ENCODE results near the gene OR52B6. TPM values are rescaled to one million over a fixed set of nuclear protein-coding genes. Genes with fewer than 3 reads are reported as not detected.

OR52B6 gene
- total and polyA plus RNA-seq, 4 donors = not detected

- WGBS = 78% methylated on average over 2 of the region's 2 CpGs
- TF ChIP-seq GABPA (IDR thresholded peaks at IDR 0.05 in 1 of 2, conservative IDR thresholded peaks at IDR 0.05 in 1 of 2) (no peak), RXRA (IDR thresholded peaks at IDR 0.05) (no peak), FOXA1 (IDR thresholded peaks at IDR 0.05) (no peak), NR2F2 (IDR thresholded peaks at IDR 0.05) (no peak), MAX (IDR thresholded peaks at IDR 0.05) (no peak), ZBTB33 (IDR thresholded peaks at IDR 0.05) (no peak), ATF3 (IDR thresholded peaks at IDR 0.05) (no peak), FOXA2 (IDR thresholded peaks at IDR 0.05) (no peak), HNF4A (conservative IDR thresholded peaks at IDR 0.05) (no peak), RAD21 (IDR thresholded peaks at IDR 0.05) (no peak), TAF1 (conservative IDR thresholded peaks at IDR 0.05) (no peak), REST (IDR thresholded peaks at IDR 0.05) (no peak), SP1 (IDR thresholded peaks at IDR 0.05) (no peak), YY1 (IDR thresholded peaks at IDR 0.05) (no peak), CTCF (IDR thresholded peaks at IDR 0.05; ENCODE audit: low read depth, low read length, missing input control) (no peak), HNF4G (IDR thresholded peaks at IDR 0.05) (no peak)
Measured at GRCh38 chr11:5531053-5531831, 49.4 kb upstream of the OR52B6 start.

More at GRCh38 chr11:5531053-5531831, 49.4 kb upstream of the OR52B6 start:
- Histone ChIP-seq H3K4me1 (ENCODE audit: control insufficient read depth in 4 of 4, insufficient read depth in 4 of 4, low read length in 3 of 4) (no peaks in the 10 kb centered on the region), H3K36me3 (ENCODE audit: control insufficient read depth in 4 of 4, insufficient read depth in 3 of 4, low read depth in 1 of 4, low read length in 3 of 4) (no peaks in the 10 kb centered on the region), H3K27me3 (ENCODE audit: control insufficient read depth in 4 of 4, insufficient read depth in 4 of 4, low read length in 3 of 4) (no peaks in the 10 kb centered on the region), H3K9ac (ENCODE audit: low read depth in 1 of 2, low read length in 2 of 2) (no peak overlapping the region), H3K4me3 (ENCODE audit: low read depth in 1 of 3, low read length in 3 of 3) (no peak overlapping the region), H3K9me3 (ENCODE audit: control insufficient read depth in 4 of 4, low read length in 3 of 4) (no peaks in the 10 kb centered on the region), H3K27ac (ENCODE audit: low read depth in 1 of 2, low read length in 2 of 2) (no peak overlapping the region)
- no peak for DNase-seq (ENCODE audit: low spot score)

Data from liver (tissue), 9 donors.